IMR-90 (cell line): ENCODE results near the gene ADGRB3. TPM values are rescaled to one million over a fixed set of nuclear protein-coding genes. Genes with fewer than 3 reads are reported as not detected.

Experiments
- ATAC-seq: fragments of 200-7000 bp; cut with Tn5 transposase; 2 replicates; pipeline ENCODE4 v1.9.1; 2020; ENCODE audit warnings: low read depth, mild to moderate bottlenecking, moderate library complexity
- BruUV-seq: library from RNA; stranded (reverse); fragments of 400-500 nt; replicated peaks from 2 replicates; lab custom pipeline; 2021; lab: Mats Ljungman, UMichigan
- CTCF ChIA-PET: fragments of 300-600 bp; formaldehyde crosslinking; extraction: SDS; loops from one replicate; lab custom pipeline; 2021; ENCODE audit warnings: antibody characterized with exemption; lab: Yijun Ruan, JAX
- POLR2A ChIA-PET: fragments of 300-600 bp; sonication (Branson Sonifier 250); formaldehyde crosslinking; loops from one replicate; lab custom pipeline; 2022; ENCODE audit warnings: antibody characterized with exemption; ENCODE audit not compliant: unreplicated experiment; lab: Charles Lee
- DNase-seq: peaks from one replicate; pipeline ENCODE4 v3.0.0; 2013
- H2AFZ ChIP-seq: replicated peaks from 2 replicates; pipeline ENCODE3; 2013; ENCODE audit warnings: low read length, mild to moderate bottlenecking; ENCODE audit not compliant: poor library complexity
- H2AK5ac ChIP-seq: 2 replicates; pipeline ENCODE4 v1.6.1; 2013; ENCODE audit warnings: low read depth, low read length, inconsistent platforms
- H2AK9ac ChIP-seq: replicated peaks from 2 replicates; pipeline ENCODE3; 2013; ENCODE audit warnings: mild to moderate bottlenecking, low read depth, low read length, moderate library complexity; ENCODE audit not compliant: poor library complexity
- H2BK120ac ChIP-seq: 2 replicates; pipeline ENCODE4 v1.6.1; 2013; ENCODE audit warnings: low read depth, low read length, inconsistent platforms
- H2BK15ac ChIP-seq: 3 replicates; pipeline ENCODE4 v1.6.1; 2013; ENCODE audit warnings: low read depth, low read length, inconsistent platforms
- H2BK20ac ChIP-seq: 2 replicates; pipeline ENCODE4 v1.6.1; 2013; ENCODE audit warnings: low read depth, mild to moderate bottlenecking, inconsistent platforms, low read length, moderate library complexity
- H2BK5ac ChIP-seq: 2 replicates; pipeline ENCODE4 v1.6.1; 2013; ENCODE audit warnings: mild to moderate bottlenecking, low read depth, low read length, inconsistent platforms; ENCODE audit not compliant: poor library complexity, severe bottlenecking
- H3K14ac ChIP-seq: replicated peaks from 2 replicates; pipeline ENCODE4 v1.6.1; 2013; ENCODE audit warnings: low read depth, low read length, inconsistent platforms
- H3K18ac ChIP-seq: 2 replicates; pipeline ENCODE4 v1.6.1; 2013; ENCODE audit warnings: low read depth, low read length, control low read depth
- H3K23ac ChIP-seq: 2 replicates; pipeline ENCODE4 v1.6.1; 2013; ENCODE audit warnings: low read depth, low read length, inconsistent platforms
- H3K27ac ChIP-seq: 2 replicates; pipeline ENCODE4 v1.5.1; 2013; ENCODE audit warnings: mild to moderate bottlenecking, control low read depth, low read length; ENCODE audit not compliant: insufficient read depth
- H3K27me3 ChIP-seq: 2 replicates; pipeline ENCODE4 v1.6.1; 2013; ENCODE audit warnings: low read length; ENCODE audit not compliant: control insufficient read depth, insufficient read depth
- H3K36me3 ChIP-seq: 2 replicates; pipeline ENCODE4 v1.6.1; 2013; ENCODE audit warnings: low read length, mixed read lengths; ENCODE audit not compliant: control insufficient read depth, insufficient read depth
- H3K4ac ChIP-seq: 2 replicates; pipeline ENCODE4 v1.6.1; 2013; ENCODE audit warnings: low read depth, low read length, inconsistent platforms
- H3K4me1 ChIP-seq: 2 replicates; pipeline ENCODE4 v1.6.1; 2013; ENCODE audit warnings: low read length, mixed read lengths; ENCODE audit not compliant: control insufficient read depth, insufficient read depth
- H3K4me2 ChIP-seq: 2 replicates; pipeline ENCODE4 v1.6.1; 2013; ENCODE audit warnings: low read depth, mild to moderate bottlenecking, control low read depth, low read length, moderate library complexity
- H3K4me3 ChIP-seq: 2 replicates; pipeline ENCODE4 v1.5.1; 2013; ENCODE audit warnings: low read depth, mild to moderate bottlenecking, control low read depth, low read length, moderate library complexity; ENCODE audit not compliant: insufficient read depth
- H3K56ac ChIP-seq: 2 replicates; pipeline ENCODE4 v1.6.1; 2013; ENCODE audit warnings: low read length, inconsistent platforms; ENCODE audit not compliant: insufficient read depth; ENCODE audit errors: extremely low read depth
- H3K79me1 ChIP-seq, 2 experiments: 2 replicates each; pipeline ENCODE4 v1.6.1; 2013; ENCODE audit warnings: low read length in 2 of 2, inconsistent platforms in 1 of 2, low read depth in 1 of 2
- H3K9ac ChIP-seq: 2 replicates; pipeline ENCODE4 v1.6.1; 2013; ENCODE audit warnings: low read depth, low read length, control low read depth
- H3K9me1 ChIP-seq: 2 replicates; pipeline ENCODE4 v1.6.1; 2013; ENCODE audit warnings: low read length, inconsistent platforms; ENCODE audit not compliant: insufficient read depth
- H3K9me3 ChIP-seq: 2 replicates; pipeline ENCODE4 v1.6.1; 2013; ENCODE audit warnings: low read length; ENCODE audit not compliant: control insufficient read depth, insufficient read depth
- H4K20me1 ChIP-seq: 2 replicates; pipeline ENCODE4 v1.6.1; 2013; ENCODE audit warnings: low read length, inconsistent platforms; ENCODE audit not compliant: insufficient read depth
- H4K5ac ChIP-seq: 2 replicates; pipeline ENCODE4 v1.6.1; 2013; ENCODE audit warnings: mild to moderate bottlenecking, low read depth, low read length, control low read depth
- H4K8ac ChIP-seq, 2 experiments: 2 replicates each; pipeline ENCODE4 v1.6.1; 2013; ENCODE audit warnings: low read depth in 2 of 2, low read length in 2 of 2, control low read depth in 1 of 2, inconsistent platforms in 1 of 2
- H4K91ac ChIP-seq: 2 replicates; pipeline ENCODE4 v1.6.1; 2013; ENCODE audit warnings: low read depth, low read length, inconsistent platforms; ENCODE audit not compliant: insufficient read depth
- CEBPB ChIP-seq: IDR thresholded peaks from 2 replicates; pipeline ENCODE4 v1.6.1; 2012; ENCODE audit warnings: low read depth, low read length, improper control_type of control experiment
- CHD1 ChIP-seq: IDR thresholded peaks from 2 replicates; pipeline ENCODE4 v1.6.1; 2012; ENCODE audit warnings: low read depth, low read length, improper control_type of control experiment
- FOS ChIP-seq: fragments of 150-350 bp; IDR thresholded peaks from 2 replicates; pipeline ENCODE4 v1.6.1; 2016; ENCODE audit warnings: low read depth, low read length
- MAZ ChIP-seq: IDR thresholded peaks from 2 replicates; pipeline ENCODE4 v1.6.1; 2012; ENCODE audit warnings: low read depth, mild to moderate bottlenecking, low read length, improper control_type of control experiment, moderate library complexity, borderline replicate concordance
- POLR2A ChIP-seq: IDR thresholded peaks from 2 replicates; pipeline ENCODE4 v1.6.1; 2012; ENCODE audit warnings: mild to moderate bottlenecking, low read depth, low read length
- RAD21 ChIP-seq: IDR thresholded peaks from 2 replicates; pipeline ENCODE4 v1.6.1; 2012; ENCODE audit warnings: low read length, improper control_type of control experiment
- RCOR1 ChIP-seq: IDR thresholded peaks from 2 replicates; pipeline ENCODE4 v1.6.1; 2012; ENCODE audit warnings: mild to moderate bottlenecking, low read length, improper control_type of control experiment; ENCODE audit not compliant: insufficient replicate concordance
- RFX5 ChIP-seq: IDR thresholded peaks from 2 replicates; pipeline ENCODE4 v1.8.0; 2012; ENCODE audit warnings: low read depth, mild to moderate bottlenecking, low read length, moderate library complexity
- WGBS, 2 experiments: methylation state at CpG; one replicate each; pipeline versions ENCODE4 v1.1.5 to v1.1.7; 2013; ENCODE audit warnings: missing lambda C conversion rate in 2 of 2; ENCODE audit not compliant: insufficient read length in 1 of 2; ENCODE audit errors: extremely low coverage in 2 of 2; 5-methylcytosine and 5-hydroxymethylcytosine counted together
- dilution Hi-C: fragments of 300-500 bp; cut with HindIII; formaldehyde crosslinking; loops from one replicate; pipeline ENCODE4 v1.14.3; 2018; ENCODE audit warnings: low sequenced_read_pairs; ENCODE audit not compliant: unreplicated experiment
- in situ Hi-C: fragments of 300-500 bp; cut with MboI; formaldehyde crosslinking; loops from 3 replicates; pipeline ENCODE4 v1.14.3; 2019; ENCODE audit warnings: low sequenced_read_pairs, inconsistent platforms, mixed read lengths
- intact Hi-C: fragments of 100-400 bp; cut with micrococcal nuclease; formaldehyde crosslinking; loops from 2 replicates; pipeline ENCODE4 v1.10.0; 2022
- polyA plus RNA-seq, 3 experiments: library from polyadenylated mRNA; depleted of rRNA; stranded (reverse); fragments of >200 nt; gene quantifications; 2 replicates each; pipeline ENCODE4 v1.2.3, GENCODE V29; 2012; ENCODE audit warnings: low replicate concordance in 1 of 3
- total RNA-seq: library from RNA; depleted of rRNA; stranded (reverse); fragments of >200 nt; gene quantifications from 2 replicates; pipeline ENCODE4 v1.2.3, GENCODE V29; 2012

The ADGRB3 gene
- total and polyA plus RNA-seq, 2 of the 4 experiments (the other 2 are of a cell fraction): not detected

DNA sequence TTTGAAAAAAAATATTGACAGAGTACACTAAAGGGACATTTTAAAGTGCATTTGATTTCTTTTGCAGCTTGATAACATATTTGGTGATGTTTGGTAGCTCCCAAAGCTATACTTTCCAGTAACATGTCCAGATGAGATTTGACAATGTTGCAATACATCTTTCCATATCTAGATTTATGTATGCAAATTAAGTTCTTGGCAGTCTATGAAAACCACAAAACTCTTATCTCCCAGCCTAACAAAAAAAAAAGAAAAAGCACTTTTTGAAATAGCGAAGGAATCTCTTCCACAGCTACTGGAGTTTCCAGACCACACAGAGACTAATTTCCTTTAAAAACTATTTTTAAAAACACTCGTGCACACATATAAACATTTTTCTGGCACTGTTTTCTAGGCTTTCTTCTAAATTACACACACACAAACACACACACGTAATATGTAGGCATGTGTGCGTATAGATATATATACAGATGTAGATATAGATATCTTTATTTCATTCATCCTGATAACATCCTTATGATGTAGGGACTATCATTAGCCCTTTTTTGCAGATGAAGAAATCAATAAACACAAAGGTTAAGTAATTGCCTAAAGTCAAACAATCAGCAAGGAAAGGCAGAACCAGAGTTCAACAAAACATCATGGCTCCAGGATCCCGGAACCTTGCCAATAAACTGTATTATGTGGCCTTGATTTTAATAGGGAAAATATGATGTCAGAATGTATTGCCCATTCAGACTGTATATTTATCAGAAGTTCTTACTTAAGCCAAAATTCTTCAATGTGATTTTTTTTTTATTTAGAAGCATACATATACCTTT lies 93.3 kb downstream of the ADGRB3 start:
- no peak overlapping the region for H2BK20ac ChIP-seq
- no peak overlapping the region for H4K8ac ChIP-seq
- no peaks in the 10 kb centered on the region for H3K36me3 ChIP-seq
- H3K4me3 ChIP-seq: no peak overlapping the region
- ATAC-seq (no peak), DNase-seq (no peak)
- H2AK9ac ChIP-seq: no peak overlapping the region
- no peak overlapping the region for H4K91ac ChIP-seq
- H4K20me1 ChIP-seq: no peaks in the 10 kb centered on the region
- H3K4me2 ChIP-seq: no peak overlapping the region
- no peak overlapping the region for H2AFZ ChIP-seq
- H3K9ac ChIP-seq: no peak overlapping the region
- intact Hi-C loops: no loop called here
- no peak overlapping the region for H3K23ac ChIP-seq
- dilution Hi-C loops: no loop called here
- no peak overlapping the region for H3K14ac ChIP-seq
- TF ChIP-seq FOS (no peak), POLR2A (no peak), CHD1 (no peak), RFX5 (no peak), RCOR1 (no peak), CEBPB (no peak), RAD21 (no peak), MAZ (no peak)
- no peak overlapping the region for H3K27ac ChIP-seq
- BruUV-seq: no TSS peak
- no peaks in the 10 kb centered on the region for H3K4me1 ChIP-seq
- CTCF ChIA-PET: no interaction called here
- H3K27me3 ChIP-seq: no peaks in the 10 kb centered on the region
- no peak overlapping the region for H3K56ac ChIP-seq
- H2AK5ac ChIP-seq: no peak overlapping the region
- no CpG with 5 or more reads among the region's 5 CpGs for WGBS, 2 experiments
- POLR2A ChIA-PET: no interaction called here
- no peak overlapping the region for H4K5ac ChIP-seq
- H3K9me3 ChIP-seq: no peaks in the 10 kb centered on the region
- no peak overlapping the region for H2BK15ac ChIP-seq
- no peak overlapping the region for H2BK120ac ChIP-seq
- in situ Hi-C loops: no loop called here
- no peak overlapping the region for H3K18ac ChIP-seq
- H3K79me1 ChIP-seq: no peaks in the 10 kb centered on the region
- no peaks in the 10 kb centered on the region for H3K9me1 ChIP-seq
- H2BK5ac ChIP-seq: no peak overlapping the region
- H3K4ac ChIP-seq: no peak overlapping the region
